OCI-LY1 (cell line): ENCODE data around the gene SMIM13.

Experiments used
- EZH2 ChIP-seq: fragments of 200-600 bp; sonication (generic), shearing (Covaris generic); IDR thresholded peaks from 2 replicates; pipeline ENCODE4 v1.8.0; 2017; ENCODE audit warnings: borderline replicate concordance, mixed run types, mild to moderate bottlenecking, antibody characterized with exemption, low read length, moderate library complexity, mixed read lengths
- TF ChIP-seq, protein P1 (sequence below): fragments of 200-600 bp; sonication (generic), shearing (Covaris generic); IDR thresholded peaks from 2 replicates; pipeline ENCODE4 v1.5.1; 2017; ENCODE audit warnings: mild to moderate bottlenecking, antibody characterized with exemption, low read length, moderate library complexity, mixed read lengths

DNA sequence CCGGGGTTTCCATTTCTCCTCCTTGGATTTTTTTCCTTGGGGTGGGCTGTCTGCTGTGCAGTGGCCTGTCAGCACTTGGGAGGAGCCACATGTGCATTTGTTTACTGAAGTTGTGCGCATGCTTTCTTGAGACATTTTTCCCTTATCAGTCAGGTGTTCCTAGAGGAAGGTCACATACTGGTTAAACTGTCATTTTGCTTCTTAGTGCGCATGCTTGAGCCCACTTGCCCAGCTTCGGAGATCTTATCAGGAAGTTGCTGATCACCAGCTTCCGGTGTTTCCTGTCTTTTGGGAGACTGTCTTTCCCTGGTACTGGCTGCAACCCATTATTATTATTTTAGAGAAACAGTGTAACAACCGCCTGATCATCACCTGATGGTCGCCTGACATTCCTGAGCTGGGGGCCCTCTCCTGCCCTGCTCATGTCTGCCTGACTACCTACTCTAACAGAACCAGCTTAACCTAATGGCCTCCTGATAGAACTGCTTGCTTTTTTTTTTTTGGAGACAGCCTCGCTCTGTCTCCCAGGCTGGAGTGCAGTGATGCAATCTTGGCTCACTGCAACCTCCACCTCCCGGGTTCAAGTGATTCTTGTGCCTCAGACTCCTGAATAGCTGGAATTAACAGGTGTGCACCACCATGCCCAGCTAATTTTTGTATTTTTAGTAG lies 18.3 kb downstream of the SMIM13 start:
- TF ChIP-seq, protein P1, sequence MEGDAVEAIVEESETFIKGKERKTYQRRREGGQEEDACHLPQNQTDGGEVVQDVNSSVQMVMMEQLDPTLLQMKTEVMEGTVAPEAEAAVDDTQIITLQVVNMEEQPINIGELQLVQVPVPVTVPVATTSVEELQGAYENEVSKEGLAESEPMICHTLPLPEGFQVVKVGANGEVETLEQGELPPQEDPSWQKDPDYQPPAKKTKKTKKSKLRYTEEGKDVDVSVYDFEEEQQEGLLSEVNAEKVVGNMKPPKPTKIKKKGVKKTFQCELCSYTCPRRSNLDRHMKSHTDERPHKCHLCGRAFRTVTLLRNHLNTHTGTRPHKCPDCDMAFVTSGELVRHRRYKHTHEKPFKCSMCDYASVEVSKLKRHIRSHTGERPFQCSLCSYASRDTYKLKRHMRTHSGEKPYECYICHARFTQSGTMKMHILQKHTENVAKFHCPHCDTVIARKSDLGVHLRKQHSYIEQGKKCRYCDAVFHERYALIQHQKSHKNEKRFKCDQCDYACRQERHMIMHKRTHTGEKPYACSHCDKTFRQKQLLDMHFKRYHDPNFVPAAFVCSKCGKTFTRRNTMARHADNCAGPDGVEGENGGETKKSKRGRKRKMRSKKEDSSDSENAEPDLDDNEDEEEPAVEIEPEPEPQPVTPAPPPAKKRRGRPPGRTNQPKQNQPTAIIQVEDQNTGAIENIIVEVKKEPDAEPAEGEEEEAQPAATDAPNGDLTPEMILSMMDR: no peak
- TF ChIP-seq EZH2: no peak
